VCaP (cell line): Measurements from ENCODE around the gene PBX3.
A peak's percentile ranks its signal among the peaks of the same experiment; 100 is the strongest.

Experiments used
- H3K27ac ChIP-seq: fragments of 450-650 bp; 2 replicates; pipeline ENCODE4 v1.5.1; 2017
- CTCF ChIP-seq: fragments of 450-650 bp; conservative IDR thresholded peaks from 2 replicates; pipeline ENCODE4 v1.5.1; 2017; ENCODE audit warnings: mild to moderate bottlenecking, moderate library complexity

PBX3 gene

DNA sequence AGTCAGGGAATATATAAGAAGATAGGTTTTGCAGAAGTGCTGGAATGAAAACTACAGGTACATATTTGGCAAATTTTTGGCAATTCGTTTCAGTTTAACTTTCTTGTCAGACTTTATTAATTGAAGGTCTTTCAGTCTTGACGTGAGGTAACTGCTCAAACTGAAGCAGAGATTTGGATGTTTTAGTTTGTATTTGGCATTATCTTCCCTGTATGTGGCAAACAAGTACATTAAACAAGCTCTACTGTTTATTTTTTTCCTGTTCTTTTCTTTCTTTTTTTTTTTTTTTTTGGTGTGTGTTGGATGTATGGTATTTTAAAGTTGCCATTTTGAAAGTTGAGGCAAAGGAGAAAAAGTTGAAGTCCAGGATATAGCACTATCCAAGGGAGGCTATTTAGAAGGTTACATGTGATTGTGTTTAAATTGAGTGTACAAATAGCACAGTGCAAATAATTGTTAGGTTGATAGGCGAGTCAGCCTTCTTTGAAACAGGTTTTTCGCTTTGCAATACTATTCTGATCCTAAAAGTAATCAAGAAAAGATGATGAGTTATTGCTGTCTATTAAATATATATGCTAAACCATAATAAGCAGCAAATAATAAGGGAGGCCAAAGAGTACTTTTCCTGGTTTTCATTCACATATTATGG is 2.2 kb downstream of the PBX3 start:
- H3K27ac ChIP-seq, result peak overlapping the region; percentile 93
- no peak for TF ChIP-seq CTCF

DNA sequence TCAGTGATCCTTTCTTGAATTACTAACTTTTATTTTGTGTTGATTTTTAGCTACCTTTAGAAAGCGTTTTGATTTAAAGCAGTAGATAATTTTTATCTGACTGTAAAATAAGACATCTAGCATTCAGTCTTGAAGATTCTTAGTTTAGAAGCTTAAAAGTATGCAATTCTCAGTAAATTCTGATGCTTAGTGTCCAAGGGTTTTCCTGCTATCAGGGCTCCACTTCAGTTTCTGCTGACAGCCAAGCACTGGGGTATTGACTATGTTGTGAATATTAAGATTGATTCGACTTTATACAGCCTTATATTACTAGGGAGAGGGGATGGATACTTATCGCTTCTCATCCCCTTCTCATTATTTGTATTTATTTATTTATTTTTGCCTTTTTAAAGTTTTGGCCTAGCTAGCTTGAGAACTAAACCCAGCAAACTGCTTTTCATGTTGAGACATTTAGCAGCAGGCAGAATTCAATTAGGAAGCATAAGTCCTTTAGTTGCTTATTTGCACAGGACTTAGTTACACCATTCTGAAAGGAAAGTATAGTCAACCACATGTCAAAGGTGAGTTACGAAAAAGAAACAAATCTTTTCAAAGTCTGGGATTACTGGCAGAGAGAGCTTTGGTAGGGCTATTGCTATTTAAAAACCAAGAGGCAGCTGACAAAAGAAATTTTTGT is 2.9 kb downstream of the PBX3 start:
- no peak for TF ChIP-seq CTCF
- H3K27ac ChIP-seq, result peak overlapping the region; percentile 93

DNA sequence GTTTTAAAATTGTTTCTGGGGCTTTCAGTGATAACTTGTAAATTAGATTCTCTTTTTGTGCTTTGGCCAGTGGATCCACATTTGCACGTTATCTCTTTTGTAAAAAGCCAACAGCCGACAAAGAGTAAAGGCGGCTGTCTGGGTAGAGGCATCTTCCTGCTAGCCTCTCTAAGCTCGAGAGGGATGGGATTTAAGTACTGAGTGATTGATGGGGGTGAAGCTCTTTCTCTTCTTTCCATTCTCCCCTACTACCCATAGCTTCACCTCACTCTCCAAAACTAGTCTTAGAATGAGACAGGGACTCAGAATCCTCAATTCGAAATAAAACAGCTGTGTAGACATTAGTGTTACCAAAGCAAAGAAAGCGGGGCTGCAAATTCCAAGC is 3.4 kb downstream of the PBX3 start:
- TF ChIP-seq CTCF, result no peak

GRCh38 chr9:125752070-125752628 is 5.0 kb downstream of the PBX3 start:
- peak overlapping the region; percentile 93 for H3K27ac ChIP-seq
- no peak for TF ChIP-seq CTCF

More for the DNA sequence above, 3.4 kb downstream of the PBX3 start:
- peak overlapping the region; percentile 93 for H3K27ac ChIP-seq

DNA sequence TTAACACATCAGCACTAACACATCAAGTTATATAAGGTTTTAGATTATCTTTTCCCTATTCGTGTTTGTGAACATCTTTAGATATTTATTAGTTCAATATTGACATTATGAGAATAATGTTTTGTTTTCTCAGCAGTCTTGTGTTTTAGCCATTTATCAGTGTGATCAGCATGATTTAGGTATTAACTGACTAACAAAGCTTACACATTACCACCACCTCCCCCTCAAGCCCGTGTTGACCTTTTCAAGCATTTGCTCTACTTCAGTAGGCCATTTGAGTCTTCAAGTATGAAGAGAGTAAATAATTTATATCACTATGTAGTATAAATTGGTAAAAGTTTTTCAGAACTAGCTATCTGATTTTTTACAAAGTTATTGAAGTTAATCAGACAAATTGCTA is 6.9 kb downstream of the PBX3 start:
- no peak overlapping the region; the same call in 1 of the 2 replicates for H3K27ac ChIP-seq
- no peak for TF ChIP-seq CTCF

- H3K27ac ChIP-seq, result peak overlapping the region; percentile 14; the same call in 1 of the 2 replicates
- no peak for TF ChIP-seq CTCF
These were observed 8.2 kb downstream of the PBX3 start for GRCh38 chr9:125755340-125755739.

DNA sequence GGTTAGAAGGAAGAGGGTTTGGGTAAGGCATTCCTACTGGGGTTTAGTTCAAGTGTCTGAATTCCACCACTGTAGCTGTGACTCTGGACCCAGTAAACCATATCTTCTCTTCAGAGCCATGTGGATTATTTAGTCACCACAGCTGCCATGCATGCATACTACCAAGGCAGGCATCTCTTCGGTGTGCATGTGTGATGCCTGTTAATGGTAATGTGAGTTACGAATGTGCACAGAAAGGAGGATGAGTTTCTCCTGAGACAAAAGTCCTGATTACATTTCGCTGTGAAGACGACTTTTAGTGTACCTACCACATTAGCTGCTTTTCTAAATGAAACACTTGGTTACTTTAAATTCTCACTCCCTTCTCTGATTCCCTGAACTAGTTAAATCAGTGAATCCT is 9.3 kb downstream of the PBX3 start:
- H3K27ac ChIP-seq, result no peak overlapping the region
- no peak for TF ChIP-seq CTCF
